Right ventricle myocardium inferior (tissue), 1 donor: Measurements from ENCODE around the gene GDF11. TPM values are rescaled to one million over a fixed set of nuclear protein-coding genes. Genes with fewer than 3 reads are reported as not detected.
"Not testable (repeated sequence)": the region's sequence is repeated elsewhere in the genome, so short reads cannot be mapped to it uniquely, and the experiment has no call there.

Source experiments
- ATAC-seq: fragments of 200-7000 bp; cut with Tn5 transposase; one replicate; pipeline ENCODE4 v1.9.1; 2020; ENCODE audit warnings: mild to moderate bottlenecking, moderate library complexity
- DNase-seq: peaks from one replicate; pipeline ENCODE4 v3.0.0; 2021; ENCODE audit errors: missing footprints
- intact Hi-C: fragments of 100-400 bp; cut with DNase I; formaldehyde crosslinking; loops from one replicate; pipeline ENCODE4 v1.11.0; 2022
- total RNA-seq: library from RNA; stranded (reverse); fragmentation: NEBNext Ultra II Directional; extraction: Animal tissue kit (Norgen Biotek cat#: 25700); gene quantifications from one replicate; pipeline ENCODE4 v1.2.1, GENCODE V29; 2021
- donor health status: DM: no; HTN: yes; CAD: no; lungs with severe emphysema.

The GDF11 gene
- total RNA-seq, 1 donor from 2014 or later, result 9.7 TPM

DNA sequence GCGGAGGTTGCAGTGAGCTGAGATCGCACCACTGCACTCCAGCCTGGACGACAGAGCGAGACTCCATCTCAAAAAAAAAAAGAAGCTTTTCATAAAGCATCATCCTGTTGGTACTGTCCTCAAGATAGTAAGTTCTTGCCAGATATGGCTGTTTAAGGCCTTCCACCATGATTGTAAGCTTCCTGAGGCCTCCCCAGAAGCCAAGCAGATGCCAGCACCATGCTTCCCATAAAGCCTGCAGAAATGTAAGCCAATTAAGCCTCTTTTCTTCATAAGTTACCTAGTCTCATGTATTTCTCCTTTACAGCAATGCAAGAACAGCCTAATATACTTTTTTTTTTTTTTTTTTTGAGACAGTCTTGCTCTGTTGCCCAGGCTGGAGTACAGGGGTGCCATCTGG is 15.7 kb downstream of the GDF11 start:
- ATAC-seq, intact Hi-C loops, DNase-seq: not testable (repeated sequence)

- ATAC-seq (no peak), DNase-seq (no peak)
- intact Hi-C loops, result no loop called here
Observed at GRCh38 chr12:55760663-55761062, 17.7 kb downstream of the GDF11 start.

GRCh38 chr12:55762646-55763045 is 19.7 kb downstream of the GDF11 start:
- DNase-seq (no peak), ATAC-seq (no peak)
- intact Hi-C loops, result loop anchor here (1.0 kb wide), 1 partner anchor 15 kb away; no protein-coding TSS in a partner anchor

GRCh38 chr12:55765736-55766290 is 22.9 kb downstream of the GDF11 start:
- no peak for DNase-seq
- no peak for ATAC-seq
- intact Hi-C loops, result no loop called here

GRCh38 chr12:55767156-55767555 is 24.2 kb downstream of the GDF11 start:
- ATAC-seq (no peak), DNase-seq (no peak)
- intact Hi-C loops, result no loop called here

- no peak for ATAC-seq
- intact Hi-C loops, result no loop called here
- DNase-seq, result no peak
Observed at GRCh38 chr12:55771736-55772135, 28.8 kb downstream of the GDF11 start.

DNA sequence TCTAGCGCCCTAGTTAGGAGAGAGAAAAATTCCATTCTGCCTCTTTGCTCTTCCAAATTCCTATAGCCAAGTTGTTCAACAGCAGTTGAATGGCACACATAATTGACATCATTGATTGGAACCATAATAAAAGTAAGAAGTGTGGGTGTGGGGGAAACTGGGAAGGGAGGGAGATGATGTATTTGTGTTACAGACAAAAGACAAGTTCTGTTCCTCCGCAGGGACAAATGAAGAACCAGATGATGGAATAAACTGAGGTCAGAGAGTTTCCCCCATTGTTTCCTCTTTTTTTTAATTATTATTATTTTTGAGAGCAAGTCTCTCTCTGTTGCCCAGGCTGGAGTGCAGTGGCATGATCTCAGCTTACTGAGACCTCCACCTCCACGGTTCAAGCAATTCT is 34.9 kb downstream of the GDF11 start:
- intact Hi-C loops, result loop anchor here (1.0 kb wide), 1 partner anchor 16 kb away; no protein-coding TSS in a partner anchor
- ATAC-seq (no peak), DNase-seq (no peak)

DNA sequence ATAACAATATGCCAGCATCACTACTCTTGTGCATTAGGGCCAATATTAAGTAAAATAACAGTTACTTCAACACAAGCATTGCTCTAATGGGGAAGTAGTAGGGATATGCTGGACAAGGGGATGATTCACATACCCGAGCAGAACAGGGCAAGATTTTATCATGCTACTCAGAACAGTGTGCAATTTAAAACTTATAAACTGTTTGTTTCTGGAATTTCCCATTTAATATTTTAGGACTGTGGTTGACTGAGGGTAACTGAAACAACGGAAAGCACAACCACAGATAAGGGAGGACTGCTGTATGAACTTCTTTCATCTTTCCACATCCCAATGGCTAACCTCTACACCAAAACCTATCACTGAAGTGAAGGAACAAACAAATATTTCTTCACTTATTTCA is 37.8 kb downstream of the GDF11 start:
- ATAC-seq (no peak), DNase-seq (no peak)
- intact Hi-C loops, result no loop called here

GRCh38 chr12:55788546-55788945 is 45.6 kb downstream of the GDF11 start:
- intact Hi-C loops, result no loop called here
- no peak for ATAC-seq

GRCh38 chr12:55789171-55789570 is 46.2 kb downstream of the GDF11 start:
- intact Hi-C loops, result no loop called here
- ATAC-seq, result no peak
- no peak for DNase-seq

More at GRCh38 chr12:55788546-55788945, 45.6 kb downstream of the GDF11 start:
- no peak for DNase-seq

- DNase-seq (no peak), ATAC-seq (no peak)
- intact Hi-C loops, result no loop called here
Observed at GRCh38 chr12:55789893-55790292, 47.0 kb downstream of the GDF11 start.

DNA sequence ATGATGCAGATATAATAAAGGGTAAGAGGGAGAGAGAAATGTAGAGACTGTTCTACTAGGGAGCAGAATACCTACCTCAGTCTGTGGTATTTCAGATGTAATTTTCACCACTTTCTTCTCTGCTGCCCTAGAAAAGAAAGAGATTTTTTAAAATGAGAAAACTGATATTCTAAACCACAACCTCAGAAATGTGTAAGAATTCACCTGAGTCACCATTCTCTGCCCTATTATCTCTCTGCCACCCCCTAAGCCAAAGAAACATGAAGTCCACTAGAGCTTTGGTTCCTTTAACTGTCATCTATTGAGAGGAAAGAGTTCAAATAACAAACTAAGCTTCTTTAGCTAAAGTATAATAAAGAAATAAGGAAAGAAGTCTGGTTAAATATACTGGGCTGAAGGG is 53.0 kb downstream of the GDF11 start:
- DNase-seq, result no peak
- intact Hi-C loops, result loop anchor here (2.0 kb wide), 1 partner anchor 59 kb away; no protein-coding TSS in a partner anchor
- no peak for ATAC-seq

DNA sequence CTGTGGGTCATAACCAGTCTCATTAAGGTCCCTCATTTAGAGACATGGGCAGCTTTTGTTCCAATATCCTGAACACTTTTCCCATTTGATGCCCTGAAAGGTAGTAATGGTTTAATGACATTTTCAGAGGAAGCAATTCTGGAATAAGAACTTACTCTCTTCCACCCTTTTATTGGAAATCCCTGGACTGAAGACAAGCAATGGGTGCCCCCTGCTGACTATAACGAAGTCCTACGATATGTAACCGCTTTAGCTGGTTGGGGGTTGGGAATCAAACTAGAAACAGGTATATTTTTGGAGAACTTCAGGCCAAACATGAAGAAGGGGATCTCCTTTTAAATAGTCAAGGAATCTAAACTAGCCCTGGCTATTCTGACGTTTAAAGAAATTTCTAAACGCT is 54.1 kb downstream of the GDF11 start:
- DNase-seq (no peak), ATAC-seq (peak; percentile 54)
- intact Hi-C loops, result loop anchor here (2.0 kb wide), 1 partner anchor 60 kb away; no protein-coding TSS in a partner anchor

DNA sequence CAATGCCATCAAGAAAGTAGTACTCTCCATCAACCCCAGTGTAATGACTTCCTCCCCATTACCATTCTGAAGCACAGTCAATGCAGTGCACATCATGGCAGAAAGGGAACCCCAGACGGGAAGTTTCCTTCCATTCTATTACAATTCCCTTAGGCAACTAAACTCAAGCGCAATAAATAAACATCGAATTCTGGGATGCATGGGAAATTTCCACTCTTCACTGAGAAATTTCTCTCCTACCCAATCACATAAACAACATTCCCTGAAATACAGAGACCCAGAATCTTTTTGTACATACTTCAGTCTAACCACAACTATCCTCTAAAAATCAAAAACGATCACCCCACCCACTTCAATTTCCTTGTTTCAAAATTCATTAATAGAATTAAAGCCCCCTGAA is 54.6 kb downstream of the GDF11 start:
- ATAC-seq (no peak), DNase-seq (no peak)
- intact Hi-C loops, result loop anchor here (2.0 kb wide), 1 partner anchor 61 kb away; no protein-coding TSS in a partner anchor

Other genes starting within 250 kb of the GDF11 start
- gene OR6C4, start 193.5 kb upstream of the GDF11 start, total RNA-seq, result not detected
- not detected for gene OR2AP1, start 170.7 kb upstream of the GDF11 start, total RNA-seq
- not detected for gene OR10P1, start 106.2 kb upstream of the GDF11 start, total RNA-seq
- 479 TPM for gene ITGA7, start 35.2 kb upstream of the GDF11 start, total RNA-seq
- 128 TPM for gene BLOC1S1, start 27.1 kb upstream of the GDF11 start, total RNA-seq
- 12.9 TPM for gene RDH5, start 22.7 kb upstream of the GDF11 start, total RNA-seq
- gene CD63, start 14.1 kb upstream of the GDF11 start, total RNA-seq, result 790 TPM
- gene SARNP, start 74.6 kb downstream of the GDF11 start, total RNA-seq, result 50.2 TPM
- 17.3 TPM for gene ORMDL2, start 74.9 kb downstream of the GDF11 start, total RNA-seq
- 18.3 TPM for gene DNAJC14, start 86.5 kb downstream of the GDF11 start, total RNA-seq
- gene MMP19, start 99.8 kb downstream of the GDF11 start, total RNA-seq, result 2.9 TPM
- gene PYM1, start 184.8 kb downstream of the GDF11 start, total RNA-seq, result 19.1 TPM
- gene DGKA, start 188.0 kb downstream of the GDF11 start, total RNA-seq, result 8.1 TPM
- gene PMEL, start 222.9 kb downstream of the GDF11 start, total RNA-seq, result not detected
- gene CDK2, start 223.7 kb downstream of the GDF11 start, total RNA-seq, result 11.6 TPM
- 113 TPM for gene RAB5B, start 231.0 kb downstream of the GDF11 start, total RNA-seq